A549 treated with AZD2906 at 1 μM for 4 hours (cell line): ENCODE results near the gene MMP24. TPM values are rescaled to one million over a fixed set of nuclear protein-coding genes. Genes with fewer than 3 reads are reported as not detected.

Experiments
- total RNA-seq: library from RNA; stranded (reverse); fragments of 200-300 nt; extraction: Qiagen RNA extraction; gene quantifications from 5 replicates; pipeline ENCODE4 v1.2.3, GENCODE V29; 2022

The MMP24 gene
- total RNA-seq = 26.7 to 31.9 TPM (median 30.4 TPM) in 5 replicates

DNA sequence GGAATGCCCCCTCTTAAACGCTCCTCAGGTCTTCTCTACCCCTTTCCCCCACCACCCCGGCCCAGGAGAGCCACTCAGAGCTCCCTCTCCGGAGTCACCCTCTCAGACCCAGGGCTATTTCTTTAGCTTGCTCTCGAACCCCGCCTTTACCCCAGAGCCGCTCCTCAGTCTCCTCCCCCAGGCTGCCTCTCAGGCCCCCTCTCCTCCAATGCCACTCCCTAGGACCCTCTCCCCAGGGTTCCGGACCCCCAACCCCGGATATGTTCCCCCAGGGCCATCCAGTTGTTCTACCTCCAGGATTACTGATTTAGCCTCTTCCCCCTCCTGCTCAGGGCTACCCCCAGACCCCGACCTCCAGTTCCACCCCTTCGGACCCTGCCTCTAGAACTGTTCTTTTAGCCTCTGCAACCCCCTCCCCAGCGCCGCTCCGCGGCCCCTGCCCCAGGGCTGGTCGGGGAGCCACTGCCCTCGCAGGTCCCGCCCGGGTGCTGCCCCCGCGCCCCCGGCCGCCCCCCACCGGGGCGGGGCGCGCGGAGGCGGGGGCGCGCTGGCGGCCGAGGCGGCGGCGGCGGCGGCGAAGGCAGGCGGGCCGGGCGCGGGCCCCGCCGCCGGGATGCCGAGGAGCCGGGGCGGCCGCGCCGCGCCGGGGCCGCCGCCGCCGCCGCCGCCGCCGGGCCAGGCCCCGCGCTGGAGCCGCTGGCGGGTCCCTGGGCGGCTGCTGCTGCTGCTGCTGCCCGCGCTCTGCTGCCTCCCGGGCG is at the start of gene MMP24:
TSS of gene MMP24 (plus strand) at position 565 of the 758 bp plus-strand sequence. CDS start at position 614, 49 bp downstream.

DNA sequence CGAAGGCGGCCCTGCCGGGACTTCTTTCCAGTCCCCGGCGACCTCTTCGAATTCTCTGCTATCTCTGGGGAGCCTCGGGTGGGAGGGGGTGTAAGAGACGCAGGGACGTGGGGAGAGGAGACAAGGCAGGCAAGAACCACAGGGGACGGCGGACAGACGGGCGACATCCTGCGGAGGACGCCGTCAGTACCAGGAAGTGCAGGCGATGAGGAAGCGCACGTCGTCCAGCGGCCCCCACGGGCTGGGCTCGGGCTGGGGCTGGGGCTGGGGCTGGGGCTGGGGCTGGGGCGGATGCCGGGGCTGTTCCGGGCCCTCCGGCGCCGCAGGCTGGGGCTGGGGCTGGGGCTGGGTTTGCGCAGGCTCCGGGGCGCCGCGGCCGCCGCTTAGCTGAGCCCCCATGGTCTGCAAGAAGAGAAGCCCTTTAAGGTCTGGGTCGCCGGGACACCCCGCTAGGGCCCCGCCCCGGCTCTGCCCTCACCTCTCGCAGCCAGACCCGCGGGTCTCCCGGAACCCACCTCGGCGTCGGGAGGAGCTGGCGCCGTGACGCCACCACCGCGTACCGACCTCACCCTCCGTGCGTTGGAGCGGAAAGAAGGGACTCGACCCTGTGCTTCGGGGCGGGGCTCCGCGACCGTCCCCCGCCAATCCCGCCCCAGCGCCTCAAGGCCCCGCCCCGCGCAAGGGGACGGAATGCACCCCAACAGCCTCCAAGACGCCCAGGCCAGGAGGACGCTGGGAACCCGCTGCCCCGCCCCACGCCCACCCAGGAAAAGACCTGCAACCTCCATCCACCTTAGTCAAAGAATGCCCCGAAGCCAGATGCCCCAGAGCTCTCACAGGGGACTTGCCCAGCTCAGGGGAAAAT is 51.3 kb downstream of the MMP24 start, which contains the start of gene MMP24OS:
TSS of gene MMP24OS (minus strand) at position 592 of the 865 bp plus-strand sequence. CDS start at position 399, 193 bp downstream.

GRCh38 chr20:35284267-35284991 is 57.9 kb downstream of the MMP24 start, which contains the start of gene EIF6:
TSS of gene EIF6 (minus strand) at chr20:35284772. CDS start at chr20:35284487, 285 bp downstream.

GRCh38 chr20:35291654-35292503 is 65.4 kb downstream of the MMP24 start, which contains the start of gene FAM83C:
TSS of gene FAM83C (minus strand) at chr20:35292425. CDS start at chr20:35292304, 121 bp downstream.

Other genes starting within 250 kb of the MMP24 start
- 57.7 to 64.2 TPM (median 61.5 TPM) in 5 replicates for gene TRPC4AP, start 133.9 kb upstream of the MMP24 start, total RNA-seq
- 49.9 to 56.4 TPM (median 55.7 TPM) in 5 replicates for gene EDEM2, start 79.4 kb upstream of the MMP24 start, total RNA-seq
- gene PROCR, start 54.6 kb upstream of the MMP24 start, total RNA-seq = 104 to 150 TPM (median 140 TPM) in 5 replicates
- 54.4 to 97.8 TPM (median 90.2 TPM) in 5 replicates for gene MMP24OS, start 51.4 kb downstream of the MMP24 start, total RNA-seq
- 396 to 456 TPM (median 432 TPM) in 5 replicates for gene EIF6, start 58.1 kb downstream of the MMP24 start, total RNA-seq
- gene FAM83C, start 65.7 kb downstream of the MMP24 start, total RNA-seq = 0.11 to 0.20 TPM (median 0.15 TPM) in 5 replicates
- 27.7 to 35.5 TPM (median 28.5 TPM) in 5 replicates for gene UQCC1, start 185.3 kb downstream of the MMP24 start, total RNA-seq
- gene GDF5, start 211.5 kb downstream of the MMP24 start, total RNA-seq = not detected in 5 replicates
- 22.7 to 30.3 TPM (median 24.9 TPM) in 5 replicates for gene CEP250, start 228.9 kb downstream of the MMP24 start, total RNA-seq